ENCODE results near the gene GABRG3. TPM values are rescaled to one million over a fixed set of nuclear protein-coding genes. Genes with fewer than 3 reads are reported as not detected.

The GABRG3 gene
- total and polyA plus RNA-seq, 7 donors = under 0.01 to 0.28 (median 0.05) TPM; not detected in 3

DNA sequence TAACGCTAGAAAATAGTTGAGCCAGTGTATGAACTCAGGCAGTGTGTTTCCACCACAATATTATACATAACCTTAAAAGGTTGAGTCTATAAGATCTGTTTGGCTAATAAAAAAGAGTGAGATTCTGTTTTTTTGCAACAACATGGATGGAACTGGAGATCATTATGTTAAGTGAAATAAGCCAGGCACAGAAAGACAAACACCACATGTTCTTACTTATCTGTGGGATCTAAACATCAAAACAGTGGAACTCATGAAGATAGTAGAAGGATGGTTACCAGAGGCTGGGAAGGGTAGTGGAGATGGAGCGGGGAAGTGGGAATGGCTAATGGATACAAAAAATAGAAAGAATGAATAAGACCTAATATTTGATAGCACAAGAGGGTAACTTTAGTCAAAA is 150.7 kb downstream of the GABRG3 start:
- DNase-seq = no peak
- TF ChIP-seq POLR2A (IDR thresholded peaks at IDR 0.05) (no peak), EP300 (IDR thresholded peaks at IDR 0.05) (no peak), POLR2AphosphoS5 (IDR thresholded peaks at IDR 0.05) (no peak)
- TF ChIP-seq, protein P1, sequence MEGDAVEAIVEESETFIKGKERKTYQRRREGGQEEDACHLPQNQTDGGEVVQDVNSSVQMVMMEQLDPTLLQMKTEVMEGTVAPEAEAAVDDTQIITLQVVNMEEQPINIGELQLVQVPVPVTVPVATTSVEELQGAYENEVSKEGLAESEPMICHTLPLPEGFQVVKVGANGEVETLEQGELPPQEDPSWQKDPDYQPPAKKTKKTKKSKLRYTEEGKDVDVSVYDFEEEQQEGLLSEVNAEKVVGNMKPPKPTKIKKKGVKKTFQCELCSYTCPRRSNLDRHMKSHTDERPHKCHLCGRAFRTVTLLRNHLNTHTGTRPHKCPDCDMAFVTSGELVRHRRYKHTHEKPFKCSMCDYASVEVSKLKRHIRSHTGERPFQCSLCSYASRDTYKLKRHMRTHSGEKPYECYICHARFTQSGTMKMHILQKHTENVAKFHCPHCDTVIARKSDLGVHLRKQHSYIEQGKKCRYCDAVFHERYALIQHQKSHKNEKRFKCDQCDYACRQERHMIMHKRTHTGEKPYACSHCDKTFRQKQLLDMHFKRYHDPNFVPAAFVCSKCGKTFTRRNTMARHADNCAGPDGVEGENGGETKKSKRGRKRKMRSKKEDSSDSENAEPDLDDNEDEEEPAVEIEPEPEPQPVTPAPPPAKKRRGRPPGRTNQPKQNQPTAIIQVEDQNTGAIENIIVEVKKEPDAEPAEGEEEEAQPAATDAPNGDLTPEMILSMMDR (IDR thresholded peaks at IDR 0.05) = no peak
- Histone ChIP-seq H3K4me1 (no peaks in the 10 kb centered on the region), H3K27ac (no peak overlapping the region), H3K36me3 (no peaks in the 10 kb centered on the region), H3K27me3 (no peaks in the 10 kb centered on the region), H3K9me3 (peaks cover 0 to 3% (median 0%) of the 10 kb centered on the region in 4 donors), H3K4me3 (no peak overlapping the region)
- intact Hi-C loops (cut with DNase I) = no loop called here
- 77 to 87% methylated on average over 2 of the region's 2 CpGs for WGBS, 2 donors

DNA sequence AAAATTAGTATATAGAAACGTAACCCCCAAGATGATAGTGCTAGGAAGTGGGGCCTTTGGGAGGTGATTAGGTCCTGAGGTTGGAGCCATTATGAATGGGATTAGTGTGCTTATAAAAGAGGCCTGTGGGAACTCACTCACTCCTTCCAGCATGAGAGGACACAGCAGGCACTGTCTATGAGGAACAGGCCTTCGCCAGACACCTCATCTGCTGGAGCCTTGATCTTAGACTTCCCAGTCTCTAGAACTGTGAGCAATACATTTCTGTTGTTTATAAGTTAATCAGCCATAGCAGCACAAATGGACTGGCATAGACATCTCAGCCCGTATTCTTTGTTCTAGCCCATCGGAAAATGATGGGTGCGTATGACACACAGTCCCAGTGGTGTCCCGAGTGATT is 152.3 kb downstream of the GABRG3 start:
- peaks cover 0 to 3% (median 0%) of the 10 kb centered on the region in 4 donors for H3K9me3 ChIP-seq
- intact Hi-C loops (cut with DNase I) = no loop called here
- DNase-seq = no peak
- 93% methylated on average over 6 of the region's 6 CpGs for WGBS, 2 donors
- no peaks in the 10 kb centered on the region for H3K36me3 ChIP-seq
- no peaks in the 10 kb centered on the region for H3K4me1 ChIP-seq
- no peaks in the 10 kb centered on the region for H3K27me3 ChIP-seq
- H3K4me3 ChIP-seq = no peak overlapping the region
- TF ChIP-seq, protein P1 (IDR thresholded peaks at IDR 0.05) = no peak
- TF ChIP-seq EP300 (IDR thresholded peaks at IDR 0.05) (no peak), POLR2A (IDR thresholded peaks at IDR 0.05) (no peak), POLR2AphosphoS5 (IDR thresholded peaks at IDR 0.05) (no peak)
- H3K27ac ChIP-seq = no peak overlapping the region

DNA sequence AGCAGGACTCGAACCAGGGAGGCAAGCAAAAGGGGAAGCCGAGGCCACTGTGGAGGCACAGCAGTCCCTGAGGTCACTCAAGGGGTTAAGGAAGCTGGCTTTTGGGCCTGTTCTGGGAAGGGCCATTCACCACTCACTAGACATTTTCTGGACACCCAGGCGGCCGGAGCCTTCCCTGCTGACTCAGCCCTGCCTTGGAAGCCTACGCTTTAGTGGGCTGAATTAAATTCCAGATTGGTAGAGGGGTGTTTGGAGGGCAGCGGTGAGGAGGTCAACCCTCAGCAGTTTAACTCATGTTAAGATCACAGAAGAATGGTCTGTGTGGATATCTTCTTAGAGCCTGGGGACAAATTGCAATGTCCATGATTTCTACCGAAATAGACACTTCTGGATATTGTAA is 152.8 kb downstream of the GABRG3 start:
- Histone ChIP-seq H3K36me3 (no peaks in the 10 kb centered on the region), H3K27me3 (no peaks in the 10 kb centered on the region), H3K4me1 (no peaks in the 10 kb centered on the region), H3K27ac (no peak overlapping the region), H3K9me3 (peaks cover 0 to 3% (median 0%) of the 10 kb centered on the region in 4 donors), H3K4me3 (no peak overlapping the region)
- intact Hi-C loops (cut with DNase I) = no loop called here
- no peak for DNase-seq
- TF ChIP-seq POLR2A (IDR thresholded peaks at IDR 0.05) = no peak
- TF ChIP-seq POLR2AphosphoS5 (IDR thresholded peaks at IDR 0.05) = no peak
- TF ChIP-seq EP300 (IDR thresholded peaks at IDR 0.05) = no peak
- TF ChIP-seq, protein P1 (IDR thresholded peaks at IDR 0.05) = no peak
- 84 to 87% methylated on average over 7 of the region's 7 CpGs for WGBS, 2 donors

DNA sequence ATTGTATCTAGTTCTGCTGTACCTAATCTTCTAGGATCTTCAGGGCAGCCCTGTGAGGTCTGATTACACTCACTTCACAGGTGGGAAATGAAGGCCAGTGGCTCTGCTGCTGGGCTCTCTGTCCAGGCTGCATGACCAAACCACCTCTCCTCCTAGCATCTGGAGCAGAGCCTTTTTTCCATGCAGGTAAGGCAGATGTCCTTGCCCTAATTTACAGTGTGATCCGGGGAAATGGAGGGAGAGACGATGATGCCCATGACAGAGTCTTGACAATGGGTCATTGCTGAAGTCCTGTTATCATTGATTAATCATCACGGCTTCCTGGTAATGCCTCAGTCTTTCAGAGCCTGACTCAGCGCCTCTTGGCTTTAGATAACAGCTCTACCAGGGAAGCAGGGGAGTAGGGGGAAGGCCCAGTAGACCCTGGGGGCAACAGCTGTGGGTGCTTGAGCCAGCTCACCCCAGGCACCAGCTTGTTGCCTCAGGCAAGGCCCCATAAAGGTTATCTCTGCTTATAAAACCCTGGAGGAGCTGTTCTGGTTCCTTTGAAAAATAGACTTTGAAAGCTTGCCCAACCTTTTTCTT is 153.4 kb downstream of the GABRG3 start:
- Histone ChIP-seq H3K27me3 (no peaks in the 10 kb centered on the region), H3K4me3 (no peak overlapping the region), H3K9me3 (peaks cover 0 to 3% (median 0%) of the 10 kb centered on the region in 4 donors), H3K36me3 (no peaks in the 10 kb centered on the region), H3K4me1 (no peaks in the 10 kb centered on the region), H3K27ac (no peak overlapping the region)
- TF ChIP-seq, protein P1 (IDR thresholded peaks at IDR 0.05) = no peak
- TF ChIP-seq POLR2A (IDR thresholded peaks at IDR 0.05) = no peak
- no peak for TF ChIP-seq EP300 (IDR thresholded peaks at IDR 0.05)
- no peak for TF ChIP-seq POLR2AphosphoS5 (IDR thresholded peaks at IDR 0.05)
- no peak for DNase-seq
- WGBS, 2 donors = 63 to 71% methylated on average over 4 of the region's 4 CpGs
- intact Hi-C loops (cut with DNase I) = no loop called here

DNA sequence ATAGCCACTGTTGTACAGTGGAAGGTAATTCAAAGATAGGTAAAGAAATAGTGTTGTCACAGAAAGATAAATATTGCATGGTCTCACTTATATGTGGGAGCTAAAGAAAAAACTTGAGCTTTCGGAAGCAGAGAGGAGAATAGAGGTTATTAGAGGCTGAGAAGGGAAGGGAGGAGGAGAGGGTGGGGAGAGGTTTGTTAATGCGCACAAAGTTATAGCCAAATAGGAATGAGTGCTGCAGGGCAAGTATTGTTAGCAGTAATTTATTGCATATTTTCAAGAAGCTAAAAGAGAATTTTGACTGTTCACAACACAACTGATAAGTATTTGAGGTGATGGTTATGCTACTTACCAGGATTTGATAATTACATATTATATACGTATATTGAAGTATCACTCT is 154.2 kb downstream of the GABRG3 start:
- H3K27me3 ChIP-seq = no peaks in the 10 kb centered on the region
- 86 to 89% methylated on average over 3 of the region's 3 CpGs for WGBS, 2 donors
- TF ChIP-seq POLR2AphosphoS5 (IDR thresholded peaks at IDR 0.05) = no peak
- TF ChIP-seq, protein P1 (IDR thresholded peaks at IDR 0.05) = no peak
- TF ChIP-seq EP300 (IDR thresholded peaks at IDR 0.05) = no peak
- no peak for TF ChIP-seq POLR2A (IDR thresholded peaks at IDR 0.05)
- no peaks in the 10 kb centered on the region for H3K36me3 ChIP-seq
- H3K4me1 ChIP-seq = no peaks in the 10 kb centered on the region
- no peak overlapping the region for H3K4me3 ChIP-seq
- intact Hi-C loops (cut with DNase I) = no loop called here
- no peak overlapping the region for H3K27ac ChIP-seq
- H3K9me3 ChIP-seq = peaks cover 0 to 3% (median 0%) of the 10 kb centered on the region in 4 donors
- no peak for DNase-seq
